Measurements from ENCODE around the gene SMIM28. TPM values are rescaled to one million over a fixed set of nuclear protein-coding genes. Genes with fewer than 3 reads are reported as not detected.

Gene SMIM28
- total and polyA plus RNA-seq, 8 donors = not detected

DNA sequence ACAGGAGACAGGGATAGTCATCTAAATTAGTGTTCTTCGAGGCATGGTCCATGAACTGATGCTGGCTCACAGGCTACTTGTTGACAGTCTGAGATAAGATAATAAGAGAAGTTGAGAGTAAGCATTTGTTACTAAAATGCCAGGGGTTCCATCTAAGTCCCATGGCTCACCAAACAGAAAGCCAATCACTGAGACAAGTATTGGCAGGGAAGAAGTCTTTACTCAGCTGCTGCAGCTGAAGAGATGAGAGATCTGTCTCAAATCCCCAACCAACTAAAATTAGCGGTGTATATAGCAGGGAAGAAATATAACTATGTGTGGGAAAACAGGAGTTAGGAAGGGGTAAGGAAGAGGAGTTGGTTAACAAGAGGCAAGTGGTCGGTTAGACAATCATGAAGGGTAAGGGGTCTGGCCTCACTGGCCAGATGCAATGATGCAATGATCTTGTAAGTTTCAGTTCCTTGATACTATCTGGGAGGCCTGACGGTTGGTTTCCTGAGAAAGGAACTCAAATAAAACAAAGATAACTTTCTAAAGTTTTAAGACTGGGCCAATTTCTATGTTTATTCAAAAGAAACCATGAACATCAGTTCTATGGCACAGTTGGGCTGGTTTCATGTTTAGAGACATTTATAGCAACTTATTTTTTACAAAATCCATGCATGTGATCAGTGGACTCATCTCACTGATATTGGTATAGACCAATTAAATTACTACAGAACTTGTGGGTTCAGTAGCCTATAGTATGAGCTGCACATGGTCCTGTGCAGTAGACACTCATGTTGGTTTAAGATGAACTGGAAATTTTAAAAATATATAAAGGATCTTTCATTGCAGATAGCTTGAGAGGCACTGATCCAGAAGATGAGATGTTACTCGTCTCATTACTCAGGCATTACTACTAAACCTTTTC lies 16.4 kb downstream of the SMIM28 start:
- DNase-seq = no peak
- ATAC-seq = no peak
- Histone ChIP-seq H3K4me3 (no peak overlapping the region), H3K27me3 (no peaks in the 10 kb centered on the region), H3K27ac (no peak overlapping the region), H3K4me1 (no peaks in the 10 kb centered on the region), H3K9me3 (no peaks in the 10 kb centered on the region), H3K36me3 (no peaks in the 10 kb centered on the region)
- no peak for TF ChIP-seq CTCF (IDR thresholded peaks at IDR 0.05)
- intact Hi-C loops (cut with DNase I) = no loop called here

GRCh38 chr6:138396709-138397108 lies 19.0 kb downstream of the SMIM28 start:
- Histone ChIP-seq H3K36me3 (no peaks in the 10 kb centered on the region), H3K27me3 (no peaks in the 10 kb centered on the region), H3K9me3 (no peaks in the 10 kb centered on the region), H3K27ac (no peak overlapping the region), H3K4me1 (no peaks in the 10 kb centered on the region), H3K4me3 (no peak overlapping the region)
- ATAC-seq (no peak), DNase-seq (no peak)
- intact Hi-C loops (cut with DNase I) = no loop called here
- TF ChIP-seq CTCF (IDR thresholded peaks at IDR 0.05) = no peak

DNA sequence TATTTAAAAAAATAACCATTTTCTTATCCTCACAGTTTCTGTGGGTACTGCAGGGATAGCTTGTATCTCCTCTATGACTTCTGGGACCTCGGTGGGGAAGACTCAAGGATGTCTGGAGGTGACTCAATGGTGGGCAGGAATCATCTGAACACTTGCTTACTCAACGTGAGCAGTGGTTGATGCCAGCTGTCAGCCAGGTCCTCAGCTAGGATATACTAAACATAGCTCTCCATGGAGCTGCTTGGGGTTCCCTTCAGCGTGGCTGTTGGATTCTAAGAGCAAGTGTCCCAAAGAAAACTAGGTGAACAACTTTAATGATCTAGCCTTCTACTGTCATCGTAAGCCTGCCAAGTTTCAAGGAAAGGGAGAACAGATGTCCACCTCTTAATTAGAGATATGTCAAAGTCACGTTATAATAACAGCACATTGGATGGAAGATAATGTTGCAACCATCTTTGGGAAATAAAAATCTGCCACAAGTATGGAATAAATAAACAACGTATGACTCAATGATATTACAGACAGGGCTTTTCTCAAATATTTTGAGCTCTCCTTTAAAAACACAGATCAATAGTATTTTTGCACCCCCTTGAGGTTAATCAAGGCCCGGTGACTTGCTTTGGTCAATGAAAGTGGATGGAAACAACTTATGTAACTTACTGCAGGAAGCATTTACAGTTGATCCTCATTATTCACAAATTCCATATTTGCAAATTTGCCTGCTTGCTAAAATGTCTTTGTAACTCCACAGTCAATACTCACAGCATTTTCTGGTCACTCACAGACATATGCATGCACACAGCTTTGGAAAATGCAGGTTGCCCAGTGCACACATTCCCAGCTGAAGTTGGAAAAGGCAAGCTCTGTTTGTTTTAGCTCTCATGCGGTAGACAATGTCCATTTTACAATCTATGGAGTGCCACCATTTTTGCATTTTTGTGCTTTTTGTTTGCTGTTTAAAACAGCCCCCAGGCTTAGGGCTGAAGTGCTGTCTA lies 19.7 kb downstream of the SMIM28 start:
- H3K36me3 ChIP-seq = no peaks in the 10 kb centered on the region
- intact Hi-C loops (cut with DNase I) = no loop called here
- no peak for DNase-seq
- no peaks in the 10 kb centered on the region for H3K27me3 ChIP-seq
- H3K4me1 ChIP-seq = no peaks in the 10 kb centered on the region
- no peaks in the 10 kb centered on the region for H3K9me3 ChIP-seq
- no peak overlapping the region for H3K4me3 ChIP-seq
- no peak for ATAC-seq
- no peak for TF ChIP-seq CTCF (IDR thresholded peaks at IDR 0.05)
- no peak overlapping the region for H3K27ac ChIP-seq

- TF ChIP-seq CTCF (IDR thresholded peaks at IDR 0.05) = no peak
Measured at GRCh38 chr6:138400326-138400725, 22.6 kb downstream of the SMIM28 start.

More at GRCh38 chr6:138400326-138400725, 22.6 kb downstream of the SMIM28 start:
- no peak for ATAC-seq
- H3K4me1 ChIP-seq = peaks cover 0 to 13% of the 10 kb centered on the region in 2 donors
- no peaks in the 10 kb centered on the region for H3K36me3 ChIP-seq
- no peak overlapping the region for H3K27ac ChIP-seq
- H3K27me3 ChIP-seq = no peaks in the 10 kb centered on the region
- H3K9me3 ChIP-seq = no peaks in the 10 kb centered on the region
- H3K4me3 ChIP-seq = no peak overlapping the region
- intact Hi-C loops (cut with DNase I) = no loop called here
- no peak for DNase-seq

All from left lung (tissue), 10 donors.